Inflammatory macrophage treated with lipopolysaccharide for 4 hours (primary cell): Measurements from ENCODE around the gene CCNO.

Experiments used
- DNase-seq: peaks from one replicate; pipeline ENCODE4 v3.0.0-alpha.2; 2020

The CCNO gene

GRCh38 chr5:55232985-55233928 lies at the start of gene CCNO:
Gene CCNO (minus strand): TSS chr5:55233608. CDS start chr5:55233523, 85 bp downstream.
- peak; percentile 43 for DNase-seq

GRCh38 chr5:55278778-55279177 lies 45.4 kb upstream of the CCNO start:
- DNase-seq, result no peak

- DNase-seq, result no peak
Measured at GRCh38 chr5:55276771-55277170, 43.4 kb upstream of the CCNO start.

GRCh38 chr5:55258339-55258738 lies 24.9 kb upstream of the CCNO start:
- no peak for DNase-seq

- no peak for DNase-seq
Measured at GRCh38 chr5:55254802-55255201, 21.4 kb upstream of the CCNO start.

- DNase-seq, result no peak
Measured at GRCh38 chr5:55250064-55250463, 16.7 kb upstream of the CCNO start.

- no peak for DNase-seq
Measured at GRCh38 chr5:55241746-55242145, 8.3 kb upstream of the CCNO start.

- no peak for DNase-seq
Measured at GRCh38 chr5:55236800-55237199, 3.4 kb upstream of the CCNO start.

GRCh38 chr5:55234121-55234700 lies 803 bp upstream of the CCNO start:
- DNase-seq, result no peak

- DNase-seq, result no peak
Measured at GRCh38 chr5:55232271-55232984, 980 bp downstream of the CCNO start.

GRCh38 chr5:55231919-55232270 lies 1.5 kb downstream of the CCNO start:
- no peak for DNase-seq

- DNase-seq, result peak; percentile 1
Measured at GRCh38 chr5:55231029-55231918, 2.1 kb downstream of the CCNO start.

GRCh38 chr5:55230086-55230629 lies 3.2 kb downstream of the CCNO start:
- no peak for DNase-seq

GRCh38 chr5:55227664-55228430 lies 5.6 kb downstream of the CCNO start:
- DNase-seq, result no peak

GRCh38 chr5:55226934-55227663 lies 6.3 kb downstream of the CCNO start, which contains the start of gene MCIDAS:
Gene MCIDAS (minus strand): TSS chr5:55227315. CDS start chr5:55227138, 177 bp downstream.
- DNase-seq, result peak; percentile 4

- DNase-seq, result no peak
Measured at GRCh38 chr5:55226027-55226933, 7.1 kb downstream of the CCNO start.

- DNase-seq, result no peak
Measured at GRCh38 chr5:55225346-55225745, 8.1 kb downstream of the CCNO start.

GRCh38 chr5:55223812-55224240 lies 9.6 kb downstream of the CCNO start:
- DNase-seq, result no peak

GRCh38 chr5:55222985-55223811 lies 10.2 kb downstream of the CCNO start:
- peak; percentile 11 for DNase-seq
